Measurements from ENCODE around the gene MUC22.
"Not testable (repeated sequence)": the region's sequence is repeated elsewhere in the genome, so short reads cannot be mapped to it uniquely, and the experiment has no call there.

The MUC22 gene

DNA sequence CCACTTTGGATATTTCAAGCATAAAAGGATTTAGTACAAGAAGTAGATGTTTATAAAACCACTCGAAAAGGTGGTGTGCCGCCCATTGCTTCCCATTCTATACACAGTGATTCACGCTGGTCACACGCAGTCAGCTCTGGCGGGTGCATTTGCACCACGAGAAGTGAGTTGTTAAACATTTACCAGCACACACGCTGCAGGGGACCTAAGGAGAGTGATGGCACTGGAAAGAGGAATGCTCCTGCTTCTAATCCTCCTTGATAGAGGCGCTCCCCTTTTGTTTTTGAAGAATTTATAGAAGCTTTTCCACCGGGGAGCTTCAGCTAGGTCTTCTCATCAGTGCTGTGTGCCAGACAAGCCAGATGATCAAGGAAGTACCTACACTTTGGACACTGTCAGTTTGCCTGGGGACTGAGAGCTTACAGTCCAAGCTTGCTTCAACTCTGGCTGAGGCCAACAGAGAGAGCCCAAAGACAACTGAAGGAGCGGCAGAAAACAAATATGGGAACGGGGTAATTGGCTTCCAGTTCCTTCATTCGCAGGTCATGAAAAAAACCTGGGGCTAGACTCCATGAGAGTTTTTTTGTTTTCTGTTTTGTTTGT is 31.2 kb downstream of the MUC22 start:
- DNase-seq = no peak

DNA sequence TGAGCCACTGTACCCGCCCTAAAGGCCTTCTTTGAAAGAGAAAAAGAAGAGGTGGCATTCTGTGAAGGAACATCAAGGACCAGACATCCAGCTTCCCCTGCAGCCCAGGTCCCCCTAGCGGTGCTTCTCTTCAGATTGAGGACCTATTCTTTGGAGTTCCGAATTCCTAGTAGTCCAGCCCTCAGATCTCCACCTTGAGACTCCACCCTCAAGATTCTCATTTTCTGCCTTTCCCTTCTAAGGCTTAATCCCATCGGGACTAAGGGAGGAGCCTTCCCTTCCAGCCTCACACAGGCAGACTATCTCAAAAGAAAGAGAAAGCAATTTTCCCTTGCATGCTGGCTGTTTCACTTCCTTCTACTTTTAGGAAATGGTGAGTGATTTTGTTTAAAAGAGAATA is 32.5 kb downstream of the MUC22 start:
- DNase-seq = peak; percentile 60

DNA sequence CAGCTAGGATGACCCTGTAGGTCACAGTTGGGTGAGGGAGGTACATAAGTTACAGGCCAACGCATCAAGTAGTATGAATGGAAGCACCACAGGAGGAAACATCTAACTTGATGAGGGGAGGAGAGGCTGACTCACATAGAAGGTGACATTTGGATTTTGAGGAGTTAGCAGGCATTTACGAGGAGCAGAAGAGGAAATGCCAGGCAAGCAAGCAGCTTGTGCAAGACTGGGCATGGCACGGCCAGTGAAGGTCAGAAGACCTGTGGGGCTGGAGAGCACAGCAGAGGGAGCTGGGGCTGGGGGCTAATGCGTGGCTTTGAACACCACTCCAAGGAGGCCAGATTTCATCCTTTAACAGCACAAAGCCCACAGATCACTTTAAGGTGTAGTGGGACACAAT is 37.8 kb downstream of the MUC22 start:
- DNase-seq = no peak

DNA sequence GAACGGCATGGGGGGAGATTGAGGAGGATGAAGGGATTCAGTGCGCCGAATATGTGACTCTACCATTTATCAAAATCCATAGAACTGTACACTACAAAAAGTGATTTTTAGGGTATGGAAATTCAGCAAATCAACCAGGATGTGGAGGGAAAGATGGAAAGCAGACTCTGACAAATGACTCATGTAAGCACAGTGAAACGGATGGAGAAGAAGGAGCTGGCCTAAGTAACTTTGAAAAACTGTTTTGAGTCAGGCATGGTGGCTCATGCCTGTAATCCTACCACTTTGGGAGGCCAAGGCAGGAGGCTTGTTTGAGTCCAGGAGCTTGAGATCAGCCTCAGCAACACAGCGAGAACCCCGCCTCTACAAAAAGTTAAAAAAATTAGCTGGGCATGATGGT is 39.2 kb downstream of the MUC22 start:
- no peak for DNase-seq

DNA sequence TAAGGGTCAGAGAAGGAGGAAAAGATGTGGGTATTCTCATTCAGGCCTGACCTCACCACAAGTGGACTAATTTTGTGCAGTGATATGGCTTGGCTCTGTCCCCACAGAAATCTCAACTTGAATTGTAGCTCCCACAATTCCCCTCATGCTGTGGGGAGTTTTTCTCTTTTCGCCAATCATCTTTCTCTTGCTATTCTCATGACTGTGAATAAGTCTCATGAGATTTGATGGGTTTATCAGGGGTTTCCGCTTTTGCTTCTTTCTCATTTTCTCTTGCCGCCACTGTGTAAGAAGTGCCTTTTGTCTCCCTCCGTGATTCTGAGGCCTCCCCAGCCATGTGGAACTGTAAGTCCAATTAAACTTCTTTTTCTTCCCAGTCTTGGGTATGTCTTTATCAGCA is 42.9 kb downstream of the MUC22 start:
- not testable (repeated sequence) for DNase-seq

DNA sequence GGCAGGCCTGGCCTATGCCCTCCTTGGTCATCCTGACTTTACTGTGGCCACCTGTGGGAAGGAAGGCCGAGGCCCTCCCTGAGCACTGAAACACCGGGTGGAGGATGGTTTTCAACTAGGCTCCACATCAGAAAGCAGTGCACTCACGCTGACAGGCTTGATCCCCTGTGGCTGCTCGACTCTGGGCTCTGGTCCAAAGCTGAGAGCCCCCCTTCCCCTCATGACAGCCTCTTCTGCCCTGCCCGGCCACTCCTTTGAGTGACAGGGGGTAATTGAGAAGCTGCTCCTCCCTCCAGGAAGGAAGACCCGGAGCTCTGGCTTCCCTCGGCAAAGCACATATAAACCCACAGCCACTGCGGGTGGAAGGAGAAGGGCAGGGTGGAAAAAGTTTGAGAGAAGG is 43.6 kb downstream of the MUC22 start:
- DNase-seq = no peak

DNA sequence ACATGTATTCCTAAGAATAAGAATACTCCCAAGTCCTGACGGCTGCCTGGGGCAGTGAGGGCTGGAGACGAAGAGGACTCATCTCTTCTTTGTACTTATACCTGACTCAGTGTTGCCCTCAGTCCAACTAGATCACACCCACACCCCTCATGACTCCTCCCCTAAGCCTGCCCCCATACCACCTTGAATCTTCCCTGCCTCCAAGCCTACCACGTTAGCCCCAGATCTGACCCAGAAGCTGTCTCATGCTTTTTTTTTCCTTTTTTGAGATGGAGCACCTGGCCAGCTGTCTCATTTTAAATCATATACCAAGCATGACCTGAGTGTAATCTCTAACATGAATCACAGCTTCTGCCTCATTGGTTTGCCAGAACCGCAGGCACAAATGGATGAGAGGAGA is 45.2 kb downstream of the MUC22 start:
- DNase-seq = no peak

DNA sequence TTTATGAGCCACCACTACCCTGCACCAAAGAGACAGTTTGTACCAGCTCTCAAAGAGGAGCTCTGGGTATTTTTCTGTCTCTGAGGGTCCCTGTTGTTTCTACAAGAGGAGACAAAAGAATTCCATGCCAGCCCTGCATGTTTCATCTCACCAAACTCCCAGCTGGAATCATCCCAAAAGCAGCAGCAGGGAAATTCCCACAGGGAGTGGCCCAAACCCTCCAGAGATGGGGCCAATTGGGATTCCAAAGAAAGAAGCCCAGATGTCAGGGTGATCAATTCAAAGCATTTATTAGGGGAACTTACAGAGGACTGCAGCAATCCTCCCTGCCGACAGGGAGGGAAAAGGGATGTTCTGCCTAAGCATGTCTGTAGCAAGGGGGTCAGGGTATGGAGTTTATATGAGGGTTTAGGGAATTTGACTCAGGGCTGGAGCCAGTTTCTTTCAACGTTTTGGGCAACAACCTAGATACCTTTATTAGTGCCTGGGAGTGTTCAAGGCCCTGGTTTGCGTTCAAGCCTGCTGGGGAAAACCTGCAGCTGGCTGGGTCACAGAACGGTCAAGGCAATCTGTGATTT is 47.2 kb downstream of the MUC22 start:
- DNase-seq = no peak

DNA sequence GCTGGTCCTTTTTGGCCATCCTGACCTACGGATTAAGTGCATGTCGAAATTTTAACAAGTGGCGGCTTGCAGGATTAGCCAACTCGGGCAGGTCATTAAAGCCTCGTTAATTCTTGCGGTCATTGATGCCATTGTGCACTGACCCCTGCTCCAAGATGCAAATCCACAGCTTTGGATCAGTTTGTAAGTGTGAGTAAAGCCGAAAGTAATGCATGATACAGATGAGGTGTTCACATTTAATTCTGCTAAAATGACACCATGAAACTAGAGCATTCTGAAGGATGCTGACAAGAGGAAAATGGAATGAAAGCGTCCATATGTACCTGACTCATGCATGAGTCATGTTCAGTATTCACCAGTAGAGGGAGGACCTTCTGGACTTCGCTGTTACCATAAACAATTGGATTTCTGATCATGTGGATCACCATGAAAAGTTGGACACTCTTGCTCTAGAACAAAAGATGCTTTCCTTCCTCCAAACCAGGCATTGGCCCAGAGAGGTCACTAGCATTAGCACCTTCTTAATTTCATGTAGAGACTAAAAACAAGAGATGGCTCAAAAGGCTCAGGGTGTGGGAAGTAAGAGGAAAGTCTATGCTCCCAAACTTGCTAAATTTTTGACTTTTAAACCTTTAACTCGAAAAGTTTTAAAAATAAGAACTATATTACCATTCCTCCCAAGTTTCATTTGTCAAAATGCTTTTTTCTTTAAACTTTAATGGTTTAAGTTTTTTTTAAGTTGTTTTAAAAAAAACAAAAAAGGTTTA is 48.0 kb downstream of the MUC22 start:
- DNase-seq = peak; percentile 52

DNA sequence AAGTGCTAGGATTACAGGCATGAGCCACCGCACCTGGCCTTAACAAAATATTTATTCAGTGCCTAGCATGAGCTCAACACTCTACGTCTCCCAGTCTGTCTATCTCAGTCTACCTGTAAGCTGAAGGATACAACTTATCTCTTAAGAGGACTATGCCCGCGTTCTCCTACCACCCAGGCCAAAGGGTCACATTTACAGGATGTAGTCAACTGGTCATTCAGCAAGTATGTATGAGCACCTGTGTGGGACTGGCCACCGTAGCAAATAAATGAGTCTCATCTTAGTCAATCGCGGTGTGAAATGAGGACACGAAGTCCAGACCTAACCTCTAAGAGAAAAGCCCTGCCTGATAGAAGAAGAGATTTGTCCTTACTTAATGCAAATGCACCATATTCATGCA is 49.9 kb downstream of the MUC22 start:
- DNase-seq = no peak

DNA sequence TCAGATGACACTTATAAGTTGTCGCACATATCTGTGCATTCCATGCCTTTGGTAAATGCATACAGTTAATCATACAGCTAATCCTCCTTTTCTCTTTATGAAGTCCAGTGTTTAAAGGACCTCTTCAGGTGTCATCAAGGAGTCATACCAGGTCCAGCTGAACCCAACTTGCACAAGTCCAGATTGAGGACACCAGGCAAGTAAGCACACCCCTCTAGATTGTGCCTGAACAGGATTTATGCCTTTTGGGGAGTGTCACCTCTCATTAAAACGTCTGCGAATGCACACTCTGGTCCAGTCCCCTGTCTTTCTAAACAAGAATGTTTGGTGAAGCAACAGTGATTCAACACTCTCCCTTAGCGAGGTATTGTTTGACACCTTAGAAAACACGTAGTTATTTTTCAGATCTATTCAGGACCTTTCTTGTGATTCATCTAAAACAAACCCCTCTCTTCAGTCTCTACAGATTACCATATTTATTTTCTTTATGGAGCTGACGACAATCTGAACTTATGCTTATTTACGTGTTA is 53.7 kb downstream of the MUC22 start:
- DNase-seq = no peak

DNA sequence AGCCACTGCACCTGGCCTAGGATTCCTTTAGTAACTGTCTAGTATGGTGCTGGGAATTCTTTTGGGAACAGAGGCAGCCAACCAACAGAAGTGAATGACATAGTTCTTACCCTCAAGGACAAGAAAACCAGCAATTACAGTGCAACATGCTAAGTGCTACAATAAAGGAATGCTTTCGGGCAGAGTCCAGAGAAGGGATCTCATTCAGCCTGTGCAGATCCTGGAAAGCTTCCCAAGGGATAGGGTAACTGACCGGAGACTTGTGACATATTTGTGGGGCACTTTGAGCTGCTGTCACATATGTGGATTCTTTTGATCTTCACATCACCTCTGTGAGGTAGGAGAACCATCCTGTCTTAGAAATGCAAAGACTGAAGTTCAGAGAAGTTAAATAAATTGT is 55.3 kb downstream of the MUC22 start:
- DNase-seq = no peak

DNA sequence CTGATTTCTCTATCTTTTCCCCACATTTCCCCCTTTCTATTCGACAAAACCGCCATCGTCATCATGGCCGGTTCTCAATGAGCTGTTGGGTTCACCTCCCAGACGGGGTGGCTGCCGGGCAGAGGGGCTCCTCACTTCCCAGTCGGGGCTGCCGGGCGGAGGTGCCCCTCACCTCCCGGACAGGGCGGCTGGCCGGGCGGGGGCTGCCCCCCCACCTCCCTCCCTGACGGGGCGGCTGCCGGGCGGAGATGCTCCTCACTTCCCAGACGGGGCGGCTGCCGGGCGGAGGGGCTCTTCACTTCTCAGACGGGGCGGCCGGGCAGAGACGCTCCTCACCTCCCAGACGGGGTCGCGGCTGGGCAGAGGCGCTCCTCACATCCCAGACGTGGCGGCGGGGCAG is 56.8 kb downstream of the MUC22 start:
- not testable (repeated sequence) for DNase-seq

DNA sequence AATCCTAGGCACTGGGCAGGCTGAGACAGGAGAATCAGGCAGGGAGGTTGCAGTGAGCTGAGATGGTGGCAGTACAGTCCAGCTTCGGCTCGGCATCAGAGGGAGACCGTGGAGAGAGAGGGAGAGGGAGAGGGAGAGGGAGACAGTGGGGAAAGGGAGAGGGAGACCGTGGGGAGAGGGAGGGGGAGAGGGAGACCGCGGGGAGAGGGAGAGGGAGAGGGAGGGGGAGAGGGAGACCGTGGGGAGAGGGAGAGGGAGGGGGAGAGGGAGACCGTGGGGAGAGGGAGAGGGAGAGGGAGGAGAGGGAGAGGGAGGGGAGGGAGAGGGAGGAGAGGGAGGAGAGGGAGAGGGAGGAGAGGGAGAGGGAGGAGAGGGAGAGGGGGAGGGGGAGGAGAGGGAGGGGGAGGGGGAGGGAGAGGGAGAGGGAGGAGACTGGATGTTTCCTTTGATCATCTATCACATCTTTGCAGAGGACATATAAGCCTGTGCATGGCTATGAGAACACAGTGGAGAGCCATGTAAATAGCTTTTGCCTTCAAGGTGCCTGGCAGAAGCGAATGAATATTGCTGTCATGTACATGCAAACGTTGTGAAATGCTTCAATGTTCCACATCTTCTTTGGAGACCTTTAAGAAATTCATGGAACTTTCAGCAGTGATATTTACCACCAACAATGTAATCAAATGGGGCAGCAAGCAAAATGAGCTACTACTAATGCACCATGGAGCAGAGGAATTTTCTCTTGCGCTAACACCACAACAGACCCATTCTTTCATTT is 57.8 kb downstream of the MUC22 start:
- DNase-seq = not testable (repeated sequence)

DNA sequence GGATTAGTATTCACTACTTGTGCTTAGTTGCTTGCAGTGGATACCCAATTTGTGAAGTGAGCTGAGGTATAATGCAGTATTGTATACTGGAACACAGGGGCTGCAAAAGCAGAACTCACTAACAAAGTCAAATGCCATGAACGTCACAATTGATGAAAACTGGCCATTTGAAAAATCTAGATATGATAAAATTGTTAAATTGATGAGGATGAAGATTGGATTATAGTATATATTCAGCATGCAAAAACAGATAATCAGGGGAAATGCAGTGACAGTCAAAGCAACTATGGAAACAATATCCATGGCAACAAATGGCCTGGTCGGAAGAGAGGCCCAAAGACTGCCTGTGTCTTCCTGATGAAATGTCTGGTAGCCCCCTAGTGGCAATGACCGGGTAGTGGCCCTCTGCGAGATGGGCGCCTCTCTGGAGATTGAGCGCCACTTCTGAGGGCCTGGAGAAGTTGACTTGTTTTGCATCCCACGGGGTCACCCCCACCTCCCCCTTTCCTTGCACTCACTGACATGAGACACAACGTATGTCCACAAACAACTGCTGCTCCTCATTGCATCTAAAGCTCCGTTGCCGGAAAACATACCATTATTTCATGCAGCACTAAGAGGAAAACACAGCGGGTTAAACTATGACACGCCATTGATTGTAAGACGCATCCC is 58.5 kb downstream of the MUC22 start:
- peak; percentile 65 for DNase-seq

DNA sequence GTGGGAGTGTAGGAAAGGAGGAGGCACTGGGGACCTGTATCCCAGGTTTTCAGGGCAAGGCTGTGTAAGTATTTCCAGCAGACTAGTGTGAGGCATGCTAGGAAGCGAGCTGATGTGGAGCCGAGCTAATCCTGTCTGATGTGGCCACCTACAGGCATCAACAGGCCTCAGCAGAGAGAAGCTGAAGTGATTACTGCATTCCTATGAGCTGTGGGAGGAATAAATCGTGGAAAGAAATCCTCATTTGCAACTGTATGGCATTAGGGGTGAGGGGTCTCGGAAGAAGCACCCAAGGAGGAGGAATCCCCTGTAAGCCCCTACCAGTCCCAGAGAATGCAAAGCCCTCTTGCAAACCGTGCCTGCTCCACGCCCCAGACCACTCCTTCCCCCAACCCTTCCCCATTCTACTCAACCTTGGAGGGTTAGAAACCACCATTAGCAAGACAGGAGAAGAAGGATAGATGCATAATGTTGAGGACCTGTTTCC is 60.5 kb downstream of the MUC22 start:
- DNase-seq = peak; percentile 34

DNA sequence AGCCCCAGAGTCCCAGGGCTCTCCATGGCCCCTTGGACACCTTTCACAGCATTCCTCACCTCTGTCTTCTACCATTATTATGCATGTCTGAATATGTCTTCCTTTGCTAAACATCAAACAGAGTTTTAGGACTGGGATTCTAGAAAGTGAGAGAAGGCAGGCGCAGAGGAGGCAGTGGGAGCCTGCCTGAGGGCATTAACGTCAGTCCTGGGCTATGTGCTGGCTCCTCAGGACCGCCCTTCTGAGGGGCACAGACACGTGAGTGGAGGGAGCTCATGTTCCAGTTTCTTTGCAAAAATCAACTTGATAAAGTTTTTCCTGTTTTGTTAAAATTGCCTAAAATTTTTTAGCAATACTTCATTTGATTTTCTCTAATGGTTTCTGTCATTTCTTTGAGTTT is 64.1 kb downstream of the MUC22 start:
- no peak for DNase-seq

DNA sequence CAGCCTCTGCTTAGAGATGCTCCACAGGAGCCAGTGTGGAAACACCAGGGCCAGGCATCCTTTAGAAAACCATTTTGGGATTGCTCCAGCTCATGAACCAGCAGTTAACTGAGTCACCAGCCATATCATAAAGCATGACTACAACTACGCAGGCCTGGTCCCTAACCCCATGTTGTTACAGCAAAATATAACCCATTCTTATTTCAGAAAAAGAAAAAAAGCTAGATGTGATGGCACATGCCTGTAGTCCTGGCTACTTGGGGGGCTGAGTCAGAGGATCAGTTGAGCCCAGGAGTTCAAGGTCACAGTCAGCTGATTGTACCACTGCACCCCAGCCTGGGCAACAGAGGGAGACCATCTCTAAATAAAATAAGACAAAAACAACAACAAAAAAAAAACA is 65.3 kb downstream of the MUC22 start:
- DNase-seq = no peak

DNA sequence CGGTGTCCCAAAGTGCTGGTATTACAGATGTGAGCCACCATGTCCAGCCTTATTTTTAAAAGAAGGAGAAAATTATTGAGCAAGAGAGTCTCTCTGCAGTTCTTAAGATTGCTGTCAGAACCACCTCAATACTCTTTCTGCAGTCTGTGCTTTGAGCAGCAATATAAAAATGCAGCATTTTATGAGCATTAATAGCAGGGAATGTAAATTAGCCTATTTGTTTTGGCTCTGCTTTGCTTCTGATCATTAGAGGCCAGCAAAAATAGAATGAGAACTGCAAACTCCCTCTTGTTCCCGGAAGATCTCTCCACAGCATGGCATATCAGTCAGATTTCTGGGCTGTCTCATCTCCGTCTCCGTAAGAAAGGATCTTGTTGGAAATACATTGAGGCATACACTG is 66.3 kb downstream of the MUC22 start:
- DNase-seq = no peak

DNA sequence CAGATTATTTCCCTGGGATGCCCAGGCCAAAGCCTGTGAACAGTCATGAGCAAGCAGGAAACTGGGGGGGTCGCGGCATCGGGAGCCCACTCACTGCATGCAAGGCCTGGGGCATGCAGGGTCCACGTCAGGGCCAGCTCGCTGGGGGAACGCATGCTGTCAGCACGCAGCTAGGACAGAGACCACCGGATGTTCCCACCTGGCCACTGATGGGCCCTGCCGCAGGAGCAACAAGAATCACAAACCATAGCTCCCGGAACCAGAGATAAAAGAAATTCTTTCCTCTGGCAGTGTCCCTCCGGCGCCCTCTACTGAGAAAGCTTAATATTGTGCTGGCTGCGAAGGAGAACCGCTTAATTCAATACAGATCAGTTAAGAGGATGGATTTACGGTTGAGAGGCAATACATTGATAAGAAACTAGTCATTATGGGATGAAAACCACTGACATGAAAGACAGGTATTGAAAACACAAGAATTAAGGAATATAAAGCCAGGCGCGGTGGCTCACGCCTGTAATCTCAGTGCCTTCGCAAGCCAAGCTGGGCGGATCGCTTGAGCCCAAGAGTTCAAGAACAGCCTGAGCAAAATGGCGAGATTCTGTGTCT is 69.5 kb downstream of the MUC22 start:
- peak; percentile 59 for DNase-seq

DNA sequence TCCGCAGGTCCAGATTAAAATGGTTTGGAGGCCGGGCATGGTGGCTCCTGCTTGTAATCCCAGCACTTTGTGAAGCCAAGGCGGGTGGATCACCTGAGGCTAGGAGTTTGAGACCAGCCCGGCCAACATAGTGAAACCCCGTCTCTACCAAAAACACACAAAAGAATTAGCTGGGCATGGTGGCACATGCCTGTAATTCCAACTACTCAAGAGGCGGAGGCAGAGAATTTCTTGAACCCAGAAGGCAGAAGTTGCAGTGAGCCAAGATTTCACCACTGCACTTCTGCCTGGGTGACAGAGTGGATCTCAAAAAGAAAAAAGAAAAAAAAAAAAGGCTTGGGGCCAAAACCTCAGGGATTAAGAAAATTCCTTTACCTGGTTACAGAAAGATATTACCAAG is 71.6 kb downstream of the MUC22 start:
- peak; percentile 10 for DNase-seq

DNA sequence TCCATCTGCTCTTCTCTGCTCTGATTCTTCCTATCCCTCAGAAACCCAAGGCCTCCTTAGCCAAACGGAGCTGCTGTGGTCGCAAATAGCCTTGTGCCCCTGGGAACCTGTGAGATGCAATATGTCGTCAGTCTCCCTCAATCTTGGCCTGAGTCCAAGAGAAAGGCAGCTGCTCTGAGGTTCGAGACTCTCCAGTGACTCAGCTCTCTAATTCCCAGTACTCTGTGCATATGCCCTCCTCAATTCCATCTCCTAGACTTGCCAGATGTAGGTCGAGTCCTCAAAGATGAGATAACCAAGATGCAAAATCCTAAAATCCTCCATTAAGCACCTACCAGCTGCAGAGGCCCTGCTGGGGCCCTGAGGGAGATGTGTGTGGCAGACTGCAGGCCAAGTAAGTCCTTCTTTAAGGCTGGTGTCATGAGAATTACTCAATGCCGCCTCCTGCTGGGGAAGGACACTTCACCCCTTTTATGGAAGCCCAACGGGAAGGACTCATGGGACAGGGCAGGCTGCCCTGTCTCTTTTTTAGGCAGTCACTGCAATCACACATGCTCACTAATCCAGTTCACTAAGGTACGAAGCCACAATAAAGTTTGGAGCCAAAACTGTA is 73.6 kb downstream of the MUC22 start:
- peak; percentile 34 for DNase-seq

Measured in inflammatory macrophage treated with lipopolysaccharide for 4 hours (primary cell).